Measurements from ENCODE around the gene CXCL17.
A peak's percentile ranks its signal among the peaks of the same experiment; 100 is the strongest.

CXCL17 gene

DNA sequence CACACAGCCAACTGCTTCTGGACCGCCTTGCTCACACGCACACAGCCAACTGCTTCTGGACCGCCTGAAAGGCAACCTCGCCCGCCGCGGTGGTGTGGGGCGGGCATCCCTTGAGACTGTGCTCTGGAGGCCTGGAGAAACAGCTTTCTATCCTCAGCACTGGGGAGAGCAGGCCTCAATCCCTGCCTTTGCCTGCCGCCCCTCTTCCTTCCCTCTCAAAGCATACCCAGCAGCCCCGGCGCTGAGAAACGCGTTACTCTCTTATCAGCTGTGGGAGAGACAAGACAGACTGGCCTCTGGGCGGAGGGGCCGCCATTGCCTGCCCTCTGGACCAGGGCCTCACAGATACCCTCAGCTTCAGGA lies 18.4 kb downstream of the CXCL17 start:
- Histone ChIP-seq H3K4me2 (ENCODE audit: low read length) (peak overlapping the region; percentile 88; the same call in 1 of the 2 replicates), H3K27ac (ENCODE audit: low read length) (no peak overlapping the region), H3K4me1 (ENCODE audit: low read length) (peaks cover 10% of the 10 kb centered on the region; the same call in 1 of the 2 replicates), H4K20me1 (ENCODE audit: insufficient read depth, low read length) (no peaks in the 10 kb centered on the region), H3K9me3 (ENCODE audit: insufficient read depth, low read length) (no peaks in the 10 kb centered on the region), H3K4me3 (ENCODE audit: low read length) (no peak overlapping the region), H3K36me3 (replicated peaks; ENCODE audit: low read depth, low read length) (no peaks in the 10 kb centered on the region), H3K79me2 (ENCODE audit: low read length) (peaks cover 12% of the 10 kb centered on the region; the same call in 1 of the 2 replicates), H3K27me3 (ENCODE audit: low read depth, low read length) (no peaks in the 10 kb centered on the region), H2AFZ (ENCODE audit: low read depth, low read length) (no peak overlapping the region), H3K9ac (ENCODE audit: low read length) (no peak overlapping the region)
- TF ChIP-seq, protein P1, sequence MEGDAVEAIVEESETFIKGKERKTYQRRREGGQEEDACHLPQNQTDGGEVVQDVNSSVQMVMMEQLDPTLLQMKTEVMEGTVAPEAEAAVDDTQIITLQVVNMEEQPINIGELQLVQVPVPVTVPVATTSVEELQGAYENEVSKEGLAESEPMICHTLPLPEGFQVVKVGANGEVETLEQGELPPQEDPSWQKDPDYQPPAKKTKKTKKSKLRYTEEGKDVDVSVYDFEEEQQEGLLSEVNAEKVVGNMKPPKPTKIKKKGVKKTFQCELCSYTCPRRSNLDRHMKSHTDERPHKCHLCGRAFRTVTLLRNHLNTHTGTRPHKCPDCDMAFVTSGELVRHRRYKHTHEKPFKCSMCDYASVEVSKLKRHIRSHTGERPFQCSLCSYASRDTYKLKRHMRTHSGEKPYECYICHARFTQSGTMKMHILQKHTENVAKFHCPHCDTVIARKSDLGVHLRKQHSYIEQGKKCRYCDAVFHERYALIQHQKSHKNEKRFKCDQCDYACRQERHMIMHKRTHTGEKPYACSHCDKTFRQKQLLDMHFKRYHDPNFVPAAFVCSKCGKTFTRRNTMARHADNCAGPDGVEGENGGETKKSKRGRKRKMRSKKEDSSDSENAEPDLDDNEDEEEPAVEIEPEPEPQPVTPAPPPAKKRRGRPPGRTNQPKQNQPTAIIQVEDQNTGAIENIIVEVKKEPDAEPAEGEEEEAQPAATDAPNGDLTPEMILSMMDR (IDR thresholded peaks at IDR 0.05; ENCODE audit: low read depth, low read length), result no peak
- TF ChIP-seq EZH2phosphoT487 (IDR thresholded peaks at IDR 0.05; ENCODE audit: low read depth), result no peak

- Histone ChIP-seq H3K4me2 (ENCODE audit: low read length) (peak overlapping the region; percentile 88), H3K4me1 (ENCODE audit: low read length) (peaks cover 10% of the 10 kb centered on the region; the same call in 1 of the 2 replicates), H3K36me3 (replicated peaks; ENCODE audit: low read depth, low read length) (no peaks in the 10 kb centered on the region), H3K9me3 (ENCODE audit: insufficient read depth, low read length) (no peaks in the 10 kb centered on the region), H3K9ac (ENCODE audit: low read length) (peak overlapping the region; percentile 73), H2AFZ (ENCODE audit: low read depth, low read length) (peak overlapping the region; percentile 69), H3K27me3 (ENCODE audit: low read depth, low read length) (no peaks in the 10 kb centered on the region), H3K27ac (ENCODE audit: low read length) (peak overlapping the region; percentile 40), H4K20me1 (ENCODE audit: insufficient read depth, low read length) (no peaks in the 10 kb centered on the region), H3K4me3 (ENCODE audit: low read length) (peak overlapping the region; percentile 83), H3K79me2 (ENCODE audit: low read length) (peaks cover 12% of the 10 kb centered on the region; the same call in 1 of the 2 replicates)
- no peak for TF ChIP-seq EZH2phosphoT487 (IDR thresholded peaks at IDR 0.05; ENCODE audit: low read depth)
- TF ChIP-seq, protein P1 (IDR thresholded peaks at IDR 0.05; ENCODE audit: low read depth, low read length), result no peak
Measured at GRCh38 chr19:42423462-42424344, 19.0 kb downstream of the CXCL17 start.

- Histone ChIP-seq H3K4me2 (ENCODE audit: low read length) (peak overlapping the region; percentile 88), H2AFZ (ENCODE audit: low read depth, low read length) (peak overlapping the region; percentile 69), H3K9ac (ENCODE audit: low read length) (peak overlapping the region; percentile 73), H3K27ac (ENCODE audit: low read length) (peak overlapping the region; percentile 40), H4K20me1 (ENCODE audit: insufficient read depth, low read length) (no peaks in the 10 kb centered on the region), H3K79me2 (ENCODE audit: low read length) (peaks cover 12% of the 10 kb centered on the region; the same call in 1 of the 2 replicates), H3K4me3 (ENCODE audit: low read length) (peak overlapping the region; percentile 83), H3K9me3 (ENCODE audit: insufficient read depth, low read length) (no peaks in the 10 kb centered on the region), H3K27me3 (ENCODE audit: low read depth, low read length) (no peaks in the 10 kb centered on the region), H3K4me1 (ENCODE audit: low read length) (peaks cover 10% of the 10 kb centered on the region; the same call in 1 of the 2 replicates), H3K36me3 (replicated peaks; ENCODE audit: low read depth, low read length) (no peaks in the 10 kb centered on the region)
- TF ChIP-seq, protein P1 (IDR thresholded peaks at IDR 0.05; ENCODE audit: low read depth, low read length), result no peak
Measured at GRCh38 chr19:42422901-42423461, 19.8 kb downstream of the CXCL17 start.
